IMR-90 (cell line): ENCODE measurements around the gene DNM3. TPM values are rescaled to one million over a fixed set of nuclear protein-coding genes. Genes with fewer than 3 reads are reported as not detected.

Experiments used
- ATAC-seq: fragments of 200-7000 bp; cut with Tn5 transposase; 2 replicates; pipeline ENCODE4 v1.9.1; 2020; ENCODE audit warnings: low read depth, mild to moderate bottlenecking, moderate library complexity
- BruUV-seq: library from RNA; stranded (reverse); fragments of 400-500 nt; replicated peaks from 2 replicates; lab custom pipeline; 2021; lab: Mats Ljungman, UMichigan
- CTCF ChIA-PET: fragments of 300-600 bp; formaldehyde crosslinking; extraction: SDS; loops from one replicate; lab custom pipeline; 2021; ENCODE audit warnings: antibody characterized with exemption; lab: Yijun Ruan, JAX
- POLR2A ChIA-PET: fragments of 300-600 bp; sonication (Branson Sonifier 250); formaldehyde crosslinking; loops from one replicate; lab custom pipeline; 2022; ENCODE audit warnings: antibody characterized with exemption; ENCODE audit not compliant: unreplicated experiment; lab: Charles Lee
- DNase-seq: peaks from one replicate; pipeline ENCODE4 v3.0.0; 2013
- H2AFZ ChIP-seq: replicated peaks from 2 replicates; pipeline ENCODE3; 2013; ENCODE audit warnings: low read length, mild to moderate bottlenecking; ENCODE audit not compliant: poor library complexity
- H2AK5ac ChIP-seq: 2 replicates; pipeline ENCODE4 v1.6.1; 2013; ENCODE audit warnings: low read depth, low read length, inconsistent platforms
- H2AK9ac ChIP-seq: replicated peaks from 2 replicates; pipeline ENCODE3; 2013; ENCODE audit warnings: mild to moderate bottlenecking, low read depth, low read length, moderate library complexity; ENCODE audit not compliant: poor library complexity
- H2BK120ac ChIP-seq: 2 replicates; pipeline ENCODE4 v1.6.1; 2013; ENCODE audit warnings: low read depth, low read length, inconsistent platforms
- H2BK15ac ChIP-seq: 3 replicates; pipeline ENCODE4 v1.6.1; 2013; ENCODE audit warnings: low read depth, low read length, inconsistent platforms
- H2BK20ac ChIP-seq: 2 replicates; pipeline ENCODE4 v1.6.1; 2013; ENCODE audit warnings: low read depth, mild to moderate bottlenecking, inconsistent platforms, low read length, moderate library complexity
- H2BK5ac ChIP-seq: 2 replicates; pipeline ENCODE4 v1.6.1; 2013; ENCODE audit warnings: mild to moderate bottlenecking, low read depth, low read length, inconsistent platforms; ENCODE audit not compliant: poor library complexity, severe bottlenecking
- H3K14ac ChIP-seq: replicated peaks from 2 replicates; pipeline ENCODE4 v1.6.1; 2013; ENCODE audit warnings: low read depth, low read length, inconsistent platforms
- H3K18ac ChIP-seq: 2 replicates; pipeline ENCODE4 v1.6.1; 2013; ENCODE audit warnings: low read depth, low read length, control low read depth
- H3K23ac ChIP-seq: 2 replicates; pipeline ENCODE4 v1.6.1; 2013; ENCODE audit warnings: low read depth, low read length, inconsistent platforms
- H3K27ac ChIP-seq: 2 replicates; pipeline ENCODE4 v1.5.1; 2013; ENCODE audit warnings: mild to moderate bottlenecking, control low read depth, low read length; ENCODE audit not compliant: insufficient read depth
- H3K27me3 ChIP-seq: 2 replicates; pipeline ENCODE4 v1.6.1; 2013; ENCODE audit warnings: low read length; ENCODE audit not compliant: control insufficient read depth, insufficient read depth
- H3K36me3 ChIP-seq: 2 replicates; pipeline ENCODE4 v1.6.1; 2013; ENCODE audit warnings: low read length, mixed read lengths; ENCODE audit not compliant: control insufficient read depth, insufficient read depth
- H3K4ac ChIP-seq: 2 replicates; pipeline ENCODE4 v1.6.1; 2013; ENCODE audit warnings: low read depth, low read length, inconsistent platforms
- H3K4me1 ChIP-seq: 2 replicates; pipeline ENCODE4 v1.6.1; 2013; ENCODE audit warnings: low read length, mixed read lengths; ENCODE audit not compliant: control insufficient read depth, insufficient read depth
- H3K4me2 ChIP-seq: 2 replicates; pipeline ENCODE4 v1.6.1; 2013; ENCODE audit warnings: low read depth, mild to moderate bottlenecking, control low read depth, low read length, moderate library complexity
- H3K4me3 ChIP-seq: 2 replicates; pipeline ENCODE4 v1.5.1; 2013; ENCODE audit warnings: low read depth, mild to moderate bottlenecking, control low read depth, low read length, moderate library complexity; ENCODE audit not compliant: insufficient read depth
- H3K56ac ChIP-seq: 2 replicates; pipeline ENCODE4 v1.6.1; 2013; ENCODE audit warnings: low read length, inconsistent platforms; ENCODE audit not compliant: insufficient read depth; ENCODE audit errors: extremely low read depth
- H3K79me1 ChIP-seq, 2 experiments: 2 replicates each; pipeline ENCODE4 v1.6.1; 2013; ENCODE audit warnings: low read length in 2 of 2, inconsistent platforms in 1 of 2, low read depth in 1 of 2
- H3K9ac ChIP-seq: 2 replicates; pipeline ENCODE4 v1.6.1; 2013; ENCODE audit warnings: low read depth, low read length, control low read depth
- H3K9me1 ChIP-seq: 2 replicates; pipeline ENCODE4 v1.6.1; 2013; ENCODE audit warnings: low read length, inconsistent platforms; ENCODE audit not compliant: insufficient read depth
- H3K9me3 ChIP-seq: 2 replicates; pipeline ENCODE4 v1.6.1; 2013; ENCODE audit warnings: low read length; ENCODE audit not compliant: control insufficient read depth, insufficient read depth
- H4K20me1 ChIP-seq: 2 replicates; pipeline ENCODE4 v1.6.1; 2013; ENCODE audit warnings: low read length, inconsistent platforms; ENCODE audit not compliant: insufficient read depth
- H4K5ac ChIP-seq: 2 replicates; pipeline ENCODE4 v1.6.1; 2013; ENCODE audit warnings: mild to moderate bottlenecking, low read depth, low read length, control low read depth
- H4K8ac ChIP-seq, 2 experiments: 2 replicates each; pipeline ENCODE4 v1.6.1; 2013; ENCODE audit warnings: low read depth in 2 of 2, low read length in 2 of 2, control low read depth in 1 of 2, inconsistent platforms in 1 of 2
- H4K91ac ChIP-seq: 2 replicates; pipeline ENCODE4 v1.6.1; 2013; ENCODE audit warnings: low read depth, low read length, inconsistent platforms; ENCODE audit not compliant: insufficient read depth
- CEBPB ChIP-seq: IDR thresholded peaks from 2 replicates; pipeline ENCODE4 v1.6.1; 2012; ENCODE audit warnings: low read depth, low read length, improper control_type of control experiment
- FOS ChIP-seq: fragments of 150-350 bp; IDR thresholded peaks from 2 replicates; pipeline ENCODE4 v1.6.1; 2016; ENCODE audit warnings: low read depth, low read length
- NFE2L2 ChIP-seq: fragments of 150-350 bp; IDR thresholded peaks from 2 replicates; pipeline ENCODE4 v1.6.1; 2016; ENCODE audit warnings: low read depth, mild to moderate bottlenecking, low read length
- RCOR1 ChIP-seq: IDR thresholded peaks from 2 replicates; pipeline ENCODE4 v1.6.1; 2012; ENCODE audit warnings: mild to moderate bottlenecking, low read length, improper control_type of control experiment; ENCODE audit not compliant: insufficient replicate concordance
- RFX5 ChIP-seq: IDR thresholded peaks from 2 replicates; pipeline ENCODE4 v1.8.0; 2012; ENCODE audit warnings: low read depth, mild to moderate bottlenecking, low read length, moderate library complexity
- USF2 ChIP-seq: fragments of 150-350 bp; IDR thresholded peaks from 2 replicates; pipeline ENCODE4 v1.6.1; 2017; ENCODE audit warnings: mild to moderate bottlenecking, antibody characterized with exemption, low read length, low read depth
- WGBS, 2 experiments: methylation state at CpG; one replicate each; pipeline versions ENCODE4 v1.1.5 to v1.1.7; 2013; ENCODE audit warnings: missing lambda C conversion rate in 2 of 2; ENCODE audit not compliant: insufficient read length in 1 of 2; ENCODE audit errors: extremely low coverage in 2 of 2; 5-methylcytosine and 5-hydroxymethylcytosine counted together
- dilution Hi-C: fragments of 300-500 bp; cut with HindIII; formaldehyde crosslinking; loops from one replicate; pipeline ENCODE4 v1.14.3; 2018; ENCODE audit warnings: low sequenced_read_pairs; ENCODE audit not compliant: unreplicated experiment
- in situ Hi-C: fragments of 300-500 bp; cut with MboI; formaldehyde crosslinking; loops from 3 replicates; pipeline ENCODE4 v1.14.3; 2019; ENCODE audit warnings: low sequenced_read_pairs, inconsistent platforms, mixed read lengths
- intact Hi-C: fragments of 100-400 bp; cut with micrococcal nuclease; formaldehyde crosslinking; loops from 2 replicates; pipeline ENCODE4 v1.10.0; 2022
- polyA plus RNA-seq, 3 experiments: library from polyadenylated mRNA; depleted of rRNA; stranded (reverse); fragments of >200 nt; gene quantifications; 2 replicates each; pipeline ENCODE4 v1.2.3, GENCODE V29; 2012; ENCODE audit warnings: low replicate concordance in 1 of 3
- total RNA-seq: library from RNA; depleted of rRNA; stranded (reverse); fragments of >200 nt; gene quantifications from 2 replicates; pipeline ENCODE4 v1.2.3, GENCODE V29; 2012

Gene DNM3
- total and polyA plus RNA-seq, 2 of the 4 experiments (the other 2 are of a cell fraction): 0.36 TPM

- Histone ChIP-seq H4K5ac (no peak overlapping the region), H2BK5ac (no peak overlapping the region), H3K4me1 (peaks cover 10% of the 10 kb centered on the region), H2AFZ (no peak overlapping the region), H4K8ac (no peak overlapping the region), H3K9me3 (no peaks in the 10 kb centered on the region), H3K79me1 (no peaks in the 10 kb centered on the region), H3K56ac (no peak overlapping the region), H2BK20ac (no peak overlapping the region), H3K9me1 (peaks cover 7% of the 10 kb centered on the region; the same call in 1 of the 2 replicates), H2AK9ac (no peak overlapping the region), H3K36me3 (no peaks in the 10 kb centered on the region), H3K4ac (no peak overlapping the region), H2BK120ac (no peak overlapping the region), H3K27ac (no peak overlapping the region), H3K18ac (no peak overlapping the region), H3K4me2 (no peak overlapping the region), H2BK15ac (no peak overlapping the region), H4K91ac (no peak overlapping the region), H3K4me3 (no peak overlapping the region), H3K23ac (no peak overlapping the region), H4K20me1 (no peaks in the 10 kb centered on the region), H3K9ac (no peak overlapping the region), H3K14ac (no peak overlapping the region), H3K27me3 (peaks cover 23% of the 10 kb centered on the region), H2AK5ac (no peak overlapping the region)
- intact Hi-C loops: no loop called here
- WGBS, 2 experiments: no CpG with 5 or more reads among the region's 1 CpG
- TF ChIP-seq RFX5 (no peak), FOS (no peak), RCOR1 (no peak), USF2 (no peak), NFE2L2 (no peak), CEBPB (peak; percentile 44; the same call in 1 of the 2 replicates)
- no TSS peak for BruUV-seq
- dilution Hi-C loops: no loop called here
- no peak for ATAC-seq
- DNase-seq: no peak
- POLR2A ChIA-PET: no interaction called here
- in situ Hi-C loops: loop anchor here (5.0 kb wide), 1 partner anchor 264 kb away; no protein-coding TSS in a partner anchor
- CTCF ChIA-PET: interaction anchor here (0.6 kb wide), 1 partner anchor 275 kb away, joined by 3 read pairs; no protein-coding TSS in a partner anchor
Observed at GRCh38 chr1:172453607-172454006, 612.3 kb downstream of the DNM3 start.
